ENCODE data around the gene UBR7. TPM values are rescaled to one million over a fixed set of nuclear protein-coding genes. Genes with fewer than 3 reads are reported as not detected.
A peak's percentile ranks its signal among the peaks of the same experiment; 100 is the strongest.

UBR7 gene
- total and polyA plus RNA-seq, 2 experiments from 2014 or later: 12.4 to 45.3 TPM

DNA sequence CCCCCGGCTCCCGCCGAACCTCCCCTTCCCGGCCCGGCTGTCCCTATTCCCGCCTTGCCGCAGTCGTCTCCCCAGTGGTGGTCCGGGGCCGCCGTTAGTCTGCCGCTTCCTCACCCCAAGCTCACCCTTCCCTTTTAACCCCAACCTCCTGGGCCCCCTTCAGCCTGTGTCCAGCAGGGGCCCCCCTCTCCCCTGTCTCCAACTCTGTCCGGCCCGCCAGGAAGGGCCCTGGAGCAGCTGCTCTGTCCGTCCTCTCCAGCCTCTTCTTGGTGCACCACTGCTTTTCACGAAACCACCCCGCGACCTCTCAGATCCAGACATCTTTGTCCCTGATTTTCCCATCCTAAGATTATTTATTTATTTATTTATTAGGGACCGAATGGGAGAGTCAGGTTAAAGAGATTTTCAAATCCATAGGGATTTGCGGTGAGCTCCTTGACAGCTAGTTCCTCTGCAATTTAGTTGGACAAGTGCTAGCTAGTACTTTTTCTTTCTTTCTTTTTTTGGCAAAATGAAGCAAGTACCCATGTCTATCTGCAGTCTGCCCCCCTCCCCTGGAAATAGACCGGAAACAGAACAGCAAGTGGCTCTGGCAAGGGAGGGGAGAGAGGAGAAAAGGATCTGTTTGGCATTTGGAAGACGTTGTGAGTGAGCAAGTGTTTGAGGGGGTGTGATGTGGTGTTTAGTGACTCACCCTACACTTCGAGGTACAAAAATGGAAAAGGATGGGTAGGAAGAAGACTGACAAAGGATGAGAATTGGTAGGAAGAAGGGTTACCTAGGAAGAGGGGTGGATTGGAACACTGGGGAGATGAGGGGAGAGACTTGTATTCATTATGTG is 632 bp downstream of the UBR7 start:
- H2AFZ ChIP-seq: peak overlapping the region; percentile 72
- H3K9me3 Mint-ChIP-seq: 0 out of 3 replicates have a peak, but pooled peaks cover 2% of the 10 kb centered on the region
- peaks cover 3% of the 10 kb centered on the region; the same call in 1 of the 2 replicates for H3K4me1 ChIP-seq (ENCODE audit: insufficient read depth)
- peak overlapping the region; percentile 64 for H3K27ac Mint-ChIP-seq
- peak overlapping the region; percentile 90 for H3K4me2 ChIP-seq
- peaks cover 7% of the 10 kb centered on the region; the same call in 2 of the 3 replicates for H3K4me1 Mint-ChIP-seq
- H3F3A ChIP-seq (replicated peaks; ENCODE audit: low read depth): peaks cover 4% of the 10 kb centered on the region; the same call in 1 of the 2 replicates
- peak overlapping the region; percentile 76 for H3K4me3 ChIP-seq
- peak overlapping the region; percentile 50; the same call in 1 of the 2 replicates for H3K27ac ChIP-seq (ENCODE audit: low read depth)
- DNase-seq (ENCODE audit: low spot score) (peak; percentile 78), ATAC-seq (peak; percentile 83)
- H3K36me3 ChIP-seq (ENCODE audit: insufficient read depth): no peaks in the 10 kb centered on the region; the same call in 1 of the 2 replicates
- no peaks in the 10 kb centered on the region for H3K9me2 ChIP-seq (ENCODE audit: insufficient read depth)
- H3K79me2 ChIP-seq (replicated peaks; ENCODE audit: insufficient read depth): peaks cover 29% of the 10 kb centered on the region
- peaks cover 15% of the 10 kb centered on the region for H3K36me3 Mint-ChIP-seq (ENCODE audit: low read depth)
- H3K27me3 ChIP-seq (ENCODE audit: insufficient read depth): no peaks in the 10 kb centered on the region
- peaks cover 5% of the 10 kb centered on the region for H3K27me3 Mint-ChIP-seq (ENCODE audit: insufficient read depth, low read depth, poor library complexity)
- H3K4me3 Mint-ChIP-seq: peak overlapping the region; percentile 77
- no peak for TF ChIP-seq JUNB (IDR thresholded peaks at IDR 0.05; ENCODE audit: unreplicated experiment)
- no peak for TF ChIP-seq EZH2phosphoT487 (IDR thresholded peaks at IDR 0.05; ENCODE audit: unreplicated experiment)
- no peak for TF ChIP-seq ZNF114 (CRISPR knock-in tag; IDR thresholded peaks at IDR 0.05)
- TF ChIP-seq, protein P1, sequence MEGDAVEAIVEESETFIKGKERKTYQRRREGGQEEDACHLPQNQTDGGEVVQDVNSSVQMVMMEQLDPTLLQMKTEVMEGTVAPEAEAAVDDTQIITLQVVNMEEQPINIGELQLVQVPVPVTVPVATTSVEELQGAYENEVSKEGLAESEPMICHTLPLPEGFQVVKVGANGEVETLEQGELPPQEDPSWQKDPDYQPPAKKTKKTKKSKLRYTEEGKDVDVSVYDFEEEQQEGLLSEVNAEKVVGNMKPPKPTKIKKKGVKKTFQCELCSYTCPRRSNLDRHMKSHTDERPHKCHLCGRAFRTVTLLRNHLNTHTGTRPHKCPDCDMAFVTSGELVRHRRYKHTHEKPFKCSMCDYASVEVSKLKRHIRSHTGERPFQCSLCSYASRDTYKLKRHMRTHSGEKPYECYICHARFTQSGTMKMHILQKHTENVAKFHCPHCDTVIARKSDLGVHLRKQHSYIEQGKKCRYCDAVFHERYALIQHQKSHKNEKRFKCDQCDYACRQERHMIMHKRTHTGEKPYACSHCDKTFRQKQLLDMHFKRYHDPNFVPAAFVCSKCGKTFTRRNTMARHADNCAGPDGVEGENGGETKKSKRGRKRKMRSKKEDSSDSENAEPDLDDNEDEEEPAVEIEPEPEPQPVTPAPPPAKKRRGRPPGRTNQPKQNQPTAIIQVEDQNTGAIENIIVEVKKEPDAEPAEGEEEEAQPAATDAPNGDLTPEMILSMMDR (conservative IDR thresholded peaks at IDR 0.05; ENCODE audit: low read depth in 2 of 2): peak; percentile 55 to 77
- no peak for TF ChIP-seq POLR2AphosphoS5 (IDR thresholded peaks at IDR 0.05; ENCODE audit: low read depth)
- no peak for TF ChIP-seq ZNF331 (CRISPR knock-in tag; IDR thresholded peaks at IDR 0.05; ENCODE audit: low read depth)
- H4K20me1 ChIP-seq (replicated peaks; ENCODE audit: insufficient read depth): no peaks in the 10 kb centered on the region; the same call in 1 of the 2 replicates

DNA sequence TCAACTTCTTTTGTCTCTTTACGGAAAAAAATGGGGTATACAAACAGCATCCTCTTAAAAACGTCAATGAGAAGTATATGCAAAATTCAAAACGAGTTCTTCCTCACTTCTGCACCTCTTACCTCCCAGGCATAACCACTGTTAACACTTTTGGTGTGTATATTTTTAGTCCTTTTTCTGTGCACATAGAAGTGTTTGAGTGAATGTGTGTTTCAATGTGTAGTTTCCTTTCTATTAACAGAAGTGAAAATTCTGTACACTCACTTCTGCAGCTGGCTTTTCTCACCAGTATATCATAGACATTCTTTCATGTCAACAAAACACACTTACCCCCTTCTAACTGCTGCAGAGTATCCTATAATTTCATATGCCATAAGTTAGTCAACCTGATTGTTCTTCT is 5.4 kb downstream of the UBR7 start:
- H3K4me3 ChIP-seq: no peak overlapping the region
- peaks cover 4% of the 10 kb centered on the region; the same call in 1 of the 2 replicates for H3F3A ChIP-seq (replicated peaks; ENCODE audit: low read depth)
- H3K4me2 ChIP-seq: no peak overlapping the region
- Mint-ChIP-seq H3K36me3 (ENCODE audit: low read depth) (peaks cover 33% of the 10 kb centered on the region), H3K27me3 (ENCODE audit: insufficient read depth, low read depth, poor library complexity) (peaks cover 1% of the 10 kb centered on the region), H3K4me1 (peaks cover 3% of the 10 kb centered on the region; the same call in 2 of the 3 replicates), H3K27ac (no peak overlapping the region), H3K9me3 (no peaks in the 10 kb centered on the region; the same call in 2 of the 3 replicates), H3K4me3 (no peak overlapping the region)
- H3K27ac ChIP-seq (ENCODE audit: low read depth): no peak overlapping the region
- no peak overlapping the region for H2AFZ ChIP-seq
- H4K20me1 ChIP-seq (replicated peaks; ENCODE audit: insufficient read depth): no peaks in the 10 kb centered on the region; the same call in 1 of the 2 replicates
- no peaks in the 10 kb centered on the region; the same call in 1 of the 2 replicates for H3K4me1 ChIP-seq (ENCODE audit: insufficient read depth)
- H3K36me3 ChIP-seq (ENCODE audit: insufficient read depth): peaks cover 7% of the 10 kb centered on the region; the same call in 1 of the 2 replicates
- no peak for ATAC-seq
- no peaks in the 10 kb centered on the region for H3K27me3 ChIP-seq (ENCODE audit: insufficient read depth)
- H3K79me2 ChIP-seq (replicated peaks; ENCODE audit: insufficient read depth): peaks cover 16% of the 10 kb centered on the region; the same call in 1 of the 2 replicates
- no peak for DNase-seq (ENCODE audit: low spot score)
- no peaks in the 10 kb centered on the region for H3K9me2 ChIP-seq (ENCODE audit: insufficient read depth)
- TF ChIP-seq EZH2 (IDR thresholded peaks at IDR 0.05; ENCODE audit: low read depth, unreplicated experiment) (no peak), JUNB (IDR thresholded peaks at IDR 0.05; ENCODE audit: unreplicated experiment) (no peak), EZH2phosphoT487 (IDR thresholded peaks at IDR 0.05; ENCODE audit: unreplicated experiment) (no peak), STAT1 (IDR thresholded peaks at IDR 0.05; ENCODE audit: unreplicated experiment) (no peak), ZNF331 (CRISPR knock-in tag; IDR thresholded peaks at IDR 0.05; ENCODE audit: low read depth) (no peak), ZNF114 (CRISPR knock-in tag; IDR thresholded peaks at IDR 0.05) (no peak)
- TF ChIP-seq, protein P2, sequence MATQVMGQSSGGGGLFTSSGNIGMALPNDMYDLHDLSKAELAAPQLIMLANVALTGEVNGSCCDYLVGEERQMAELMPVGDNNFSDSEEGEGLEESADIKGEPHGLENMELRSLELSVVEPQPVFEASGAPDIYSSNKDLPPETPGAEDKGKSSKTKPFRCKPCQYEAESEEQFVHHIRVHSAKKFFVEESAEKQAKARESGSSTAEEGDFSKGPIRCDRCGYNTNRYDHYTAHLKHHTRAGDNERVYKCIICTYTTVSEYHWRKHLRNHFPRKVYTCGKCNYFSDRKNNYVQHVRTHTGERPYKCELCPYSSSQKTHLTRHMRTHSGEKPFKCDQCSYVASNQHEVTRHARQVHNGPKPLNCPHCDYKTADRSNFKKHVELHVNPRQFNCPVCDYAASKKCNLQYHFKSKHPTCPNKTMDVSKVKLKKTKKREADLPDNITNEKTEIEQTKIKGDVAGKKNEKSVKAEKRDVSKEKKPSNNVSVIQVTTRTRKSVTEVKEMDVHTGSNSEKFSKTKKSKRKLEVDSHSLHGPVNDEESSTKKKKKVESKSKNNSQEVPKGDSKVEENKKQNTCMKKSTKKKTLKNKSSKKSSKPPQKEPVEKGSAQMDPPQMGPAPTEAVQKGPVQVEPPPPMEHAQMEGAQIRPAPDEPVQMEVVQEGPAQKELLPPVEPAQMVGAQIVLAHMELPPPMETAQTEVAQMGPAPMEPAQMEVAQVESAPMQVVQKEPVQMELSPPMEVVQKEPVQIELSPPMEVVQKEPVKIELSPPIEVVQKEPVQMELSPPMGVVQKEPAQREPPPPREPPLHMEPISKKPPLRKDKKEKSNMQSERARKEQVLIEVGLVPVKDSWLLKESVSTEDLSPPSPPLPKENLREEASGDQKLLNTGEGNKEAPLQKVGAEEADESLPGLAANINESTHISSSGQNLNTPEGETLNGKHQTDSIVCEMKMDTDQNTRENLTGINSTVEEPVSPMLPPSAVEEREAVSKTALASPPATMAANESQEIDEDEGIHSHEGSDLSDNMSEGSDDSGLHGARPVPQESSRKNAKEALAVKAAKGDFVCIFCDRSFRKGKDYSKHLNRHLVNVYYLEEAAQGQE (IDR thresholded peaks at IDR 0.05; ENCODE audit: unreplicated experiment): no peak

Measured in GM23338 (cell line).